Keratinocyte (primary cell): ENCODE data around the gene CRACR2B. TPM values are rescaled to one million over a fixed set of nuclear protein-coding genes. Genes with fewer than 3 reads are reported as not detected.

Experiments
- DNase-seq: peaks from one replicate; pipeline ENCODE4 v3.0.0-alpha.2; 2011; ENCODE audit warnings: low read depth, missing footprints, low spot score
- FAIRE-seq: peaks from 2 replicates; lab custom pipeline; 2011; peaks lifted over from hg19 to GRCh38; lab: Jason Lieb, UNC
- H2AFZ ChIP-seq: 2 replicates; pipeline ENCODE4 v1.6.0; 2012; ENCODE audit warnings: low read length, control low read depth, inconsistent platforms; ENCODE audit not compliant: control insufficient read depth
- H3K27ac ChIP-seq: 2 replicates; pipeline ENCODE4 v1.5.1; 2011; ENCODE audit warnings: low read length; ENCODE audit not compliant: control insufficient read depth, insufficient read depth
- H3K27me3 ChIP-seq: 3 replicates; pipeline ENCODE4 v1.6.0; 2011; ENCODE audit warnings: low read length; ENCODE audit not compliant: control insufficient read depth, insufficient read depth; ENCODE audit errors: extremely low read depth
- H3K36me3 ChIP-seq, 2 experiments: 2 replicates in 1 of 2; 3 replicates in 1 of 2; pipeline ENCODE4 v1.5.1; 2011; ENCODE audit warnings: low read length in 2 of 2, mild to moderate bottlenecking in 1 of 2; ENCODE audit not compliant: control insufficient read depth in 2 of 2, insufficient read depth in 2 of 2; ENCODE audit errors: extremely low read depth in 1 of 2
- H3K4me1 ChIP-seq: 3 replicates; pipeline ENCODE4 v1.5.1; 2011; ENCODE audit warnings: low read length; ENCODE audit not compliant: control insufficient read depth, insufficient read depth; ENCODE audit errors: extremely low read depth
- H3K4me2 ChIP-seq: 3 replicates; pipeline ENCODE4 v1.6.0; 2011; ENCODE audit warnings: low read depth, low read length; ENCODE audit not compliant: control insufficient read depth, insufficient read depth; ENCODE audit errors: extremely low read depth
- H3K4me3 ChIP-seq, 3 experiments: fragments of 200-600 bp in 1 of 3; sonication (generic) in 1 of 3; 2 replicates in 2 of 3; 3 replicates in 1 of 3; pipeline ENCODE4 v1.5.1; 2011 to 2016; ENCODE audit warnings: low read length in 3 of 3, mild to moderate bottlenecking in 3 of 3, control low read depth in 2 of 3, inconsistent platforms in 1 of 3, low read depth in 1 of 3, mixed read lengths in 1 of 3, mixed run types in 1 of 3, moderate library complexity in 1 of 3; ENCODE audit not compliant: control insufficient read depth in 2 of 3, insufficient read depth in 2 of 3; ENCODE audit errors: extremely low read depth in 1 of 3
- H3K79me2 ChIP-seq: 2 replicates; pipeline ENCODE4 v1.6.0; 2012; ENCODE audit warnings: low read length; ENCODE audit not compliant: control insufficient read depth, insufficient read depth
- H3K9ac ChIP-seq: 3 replicates; pipeline ENCODE4 v1.6.0; 2011; ENCODE audit warnings: low read length; ENCODE audit not compliant: control insufficient read depth, insufficient read depth; ENCODE audit errors: extremely low read depth
- H3K9me1 ChIP-seq: 3 replicates; pipeline ENCODE4 v1.6.0; 2011; ENCODE audit warnings: low read length; ENCODE audit not compliant: control insufficient read depth, insufficient read depth; ENCODE audit errors: extremely low read depth
- H3K9me3 ChIP-seq: 2 replicates; pipeline ENCODE4 v1.5.1; 2012; ENCODE audit warnings: low read depth, low read length; ENCODE audit not compliant: control insufficient read depth
- H4K20me1 ChIP-seq: 3 replicates; pipeline ENCODE4 v1.6.0; 2011; ENCODE audit warnings: low read length; ENCODE audit not compliant: control insufficient read depth, insufficient read depth; ENCODE audit errors: extremely low read depth
- EZH2 ChIP-seq: IDR thresholded peaks from one replicate; pipeline ENCODE4 v1.6.1; 2012; ENCODE audit warnings: inconsistent platforms, mild to moderate bottlenecking, low read length, moderate library complexity
- dilution Hi-C: fragments of 300-500 bp; cut with MboI; formaldehyde crosslinking; loops from one replicate; pipeline ENCODE4 v1.7.0; 2020; ENCODE audit warnings: low sequenced_read_pairs; ENCODE audit not compliant: extremely low pct_ligation_motif_present
- polyA plus RNA-seq, 5 experiments: library from polyadenylated mRNA; depleted of rRNA in 3 of 5; stranded (reverse) in 3 of 5; stranded (forward) in 1 of 5; unstranded in 1 of 5; fragments of >200 nt; gene quantifications; 1 replicate in 1 of 5; 2 replicates in 3 of 5; 3 replicates in 1 of 5; pipeline versions ENCODE4 v1.2.1 to v1.2.3, GENCODE V29; 2011 to 2012; ENCODE audit warnings: missing spikeins in 2 of 5, low read depth in 1 of 5, low replicate concordance in 1 of 5
- TF ChIP-seq, protein P1 (sequence below), 3 experiments: IDR thresholded peaks in 1 of 3; conservative IDR thresholded peaks in 1 of 3; optimal IDR thresholded peaks in 1 of 3; 2 replicates in 2 of 3; 3 replicates in 1 of 3; pipeline versions ENCODE3 to v1.5.1; 2011; ENCODE audit warnings: low read length in 3 of 3, mild to moderate bottlenecking in 3 of 3, moderate library complexity in 2 of 3, control low read depth in 1 of 3, inconsistent platforms in 1 of 3; ENCODE audit not compliant: insufficient read depth in 2 of 3; ENCODE audit errors: extremely low read depth in 1 of 3

Gene CRACR2B
- polyA plus RNA-seq, 1 donor (not counting 4 experiments of a cell fraction or from before 2014, with no cell fraction given) = 0.17 TPM

DNA sequence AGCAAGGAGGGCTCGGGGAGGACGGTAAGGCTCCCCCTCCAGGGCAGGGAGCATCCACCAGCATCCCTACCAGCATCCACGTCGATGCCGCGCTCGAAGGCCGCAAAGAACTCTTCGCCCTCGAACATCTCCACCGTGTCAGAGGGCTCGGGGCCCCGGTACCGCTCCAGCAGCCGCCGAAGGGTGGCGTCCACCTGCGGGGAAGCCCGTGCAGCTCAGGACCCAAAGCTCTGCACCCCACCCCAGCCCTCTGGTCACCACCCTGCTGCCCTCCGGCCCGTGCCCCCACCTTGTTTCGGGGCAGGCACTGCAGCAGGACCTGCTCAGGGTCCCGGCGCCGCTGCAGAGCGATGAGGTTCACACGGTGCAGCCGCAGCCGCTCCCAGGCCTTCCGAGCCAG, 27.2 kb upstream of the CRACR2B start:
- peaks cover 26% of the 10 kb centered on the region for H3K4me1 ChIP-seq
- no peak for FAIRE-seq

DNA sequence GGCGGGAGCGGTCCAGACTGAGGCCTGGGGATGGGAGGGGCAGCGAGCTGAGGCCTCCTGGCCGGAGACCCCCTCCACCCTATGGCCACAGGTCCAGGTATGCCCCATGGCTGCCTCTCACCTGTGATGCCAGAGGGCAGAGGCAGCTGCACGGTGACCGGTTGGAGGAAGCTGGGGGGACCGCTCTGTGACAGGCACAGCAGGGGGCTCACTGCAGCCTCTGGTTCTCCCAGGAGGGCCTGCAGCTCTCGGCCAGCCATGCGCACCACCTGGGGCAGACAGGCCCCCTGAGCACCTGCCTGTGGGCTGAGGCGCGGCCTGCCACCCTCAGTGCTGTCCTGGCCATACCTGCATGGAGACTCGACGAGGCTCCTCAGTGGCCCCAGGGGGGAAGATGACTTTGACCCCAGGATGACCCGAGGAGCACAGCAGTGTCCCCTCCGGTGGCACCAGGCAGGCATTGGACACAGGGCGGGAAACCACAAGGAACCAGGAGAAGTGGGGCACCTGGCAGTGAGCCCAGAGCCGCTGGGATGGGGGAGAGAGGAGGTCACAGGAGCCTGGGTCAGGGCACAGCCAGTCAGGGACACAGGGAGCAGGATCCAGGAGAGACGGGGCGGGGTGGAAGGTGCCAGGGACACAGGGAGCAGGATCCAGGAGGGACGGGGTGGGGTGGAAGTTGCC, 26.5 kb upstream of the CRACR2B start:
- no peak overlapping the region for H3K4me3 ChIP-seq
- H3K27ac ChIP-seq = no peak overlapping the region
- TF ChIP-seq EZH2 = no peak
- TF ChIP-seq, protein P1, sequence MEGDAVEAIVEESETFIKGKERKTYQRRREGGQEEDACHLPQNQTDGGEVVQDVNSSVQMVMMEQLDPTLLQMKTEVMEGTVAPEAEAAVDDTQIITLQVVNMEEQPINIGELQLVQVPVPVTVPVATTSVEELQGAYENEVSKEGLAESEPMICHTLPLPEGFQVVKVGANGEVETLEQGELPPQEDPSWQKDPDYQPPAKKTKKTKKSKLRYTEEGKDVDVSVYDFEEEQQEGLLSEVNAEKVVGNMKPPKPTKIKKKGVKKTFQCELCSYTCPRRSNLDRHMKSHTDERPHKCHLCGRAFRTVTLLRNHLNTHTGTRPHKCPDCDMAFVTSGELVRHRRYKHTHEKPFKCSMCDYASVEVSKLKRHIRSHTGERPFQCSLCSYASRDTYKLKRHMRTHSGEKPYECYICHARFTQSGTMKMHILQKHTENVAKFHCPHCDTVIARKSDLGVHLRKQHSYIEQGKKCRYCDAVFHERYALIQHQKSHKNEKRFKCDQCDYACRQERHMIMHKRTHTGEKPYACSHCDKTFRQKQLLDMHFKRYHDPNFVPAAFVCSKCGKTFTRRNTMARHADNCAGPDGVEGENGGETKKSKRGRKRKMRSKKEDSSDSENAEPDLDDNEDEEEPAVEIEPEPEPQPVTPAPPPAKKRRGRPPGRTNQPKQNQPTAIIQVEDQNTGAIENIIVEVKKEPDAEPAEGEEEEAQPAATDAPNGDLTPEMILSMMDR (optimal IDR thresholded peaks at IDR 0.05 in 1 of 3, IDR thresholded peaks at IDR 0.05 in 1 of 3, conservative IDR thresholded peaks at IDR 0.05 in 1 of 3; ENCODE audit: extremely low read depth in 1 of 3, insufficient read depth in 2 of 3, low read length in 3 of 3) = no peak
- dilution Hi-C loops = no loop called here
- H2AFZ ChIP-seq = no peak overlapping the region
- H3K9ac ChIP-seq = no peak overlapping the region
- no peaks in the 10 kb centered on the region for H3K79me2 ChIP-seq
- FAIRE-seq (no peak), DNase-seq (no peak)
- H4K20me1 ChIP-seq = no peaks in the 10 kb centered on the region
- peaks cover 28% of the 10 kb centered on the region for H3K4me1 ChIP-seq
- H3K4me2 ChIP-seq = no peak overlapping the region
- peaks cover 0 to 17% of the 10 kb centered on the region in 2 experiments for H3K36me3 ChIP-seq
- no peaks in the 10 kb centered on the region for H3K9me3 ChIP-seq
- no peaks in the 10 kb centered on the region for H3K9me1 ChIP-seq
- H3K27me3 ChIP-seq = no peaks in the 10 kb centered on the region

More for the DNA sequence above, 27.2 kb upstream of the CRACR2B start:
- peaks cover 0 to 17% of the 10 kb centered on the region in 2 experiments for H3K36me3 ChIP-seq
- dilution Hi-C loops = no loop called here
- H3K4me3 ChIP-seq = no peak overlapping the region
- H3K4me2 ChIP-seq = no peak overlapping the region
- no peaks in the 10 kb centered on the region for H4K20me1 ChIP-seq
- no peak overlapping the region for H3K27ac ChIP-seq
- H3K9me3 ChIP-seq = no peaks in the 10 kb centered on the region
- no peak overlapping the region for H2AFZ ChIP-seq
- H3K79me2 ChIP-seq = no peaks in the 10 kb centered on the region
- no peaks in the 10 kb centered on the region for H3K27me3 ChIP-seq
- no peaks in the 10 kb centered on the region for H3K9me1 ChIP-seq
- no peak overlapping the region for H3K9ac ChIP-seq
- no peak for DNase-seq
- TF ChIP-seq, protein P1 (optimal IDR thresholded peaks at IDR 0.05 in 1 of 3, IDR thresholded peaks at IDR 0.05 in 1 of 3, conservative IDR thresholded peaks at IDR 0.05 in 1 of 3; ENCODE audit: extremely low read depth in 1 of 3, insufficient read depth in 2 of 3, low read length in 3 of 3) = no peak
- TF ChIP-seq EZH2 = no peak
